Dendritic cell treated with granulocyte-macrophage colony-stimulating factor and Interleukin-4, amounts not matched to agents 40 ng/mL and 50 ng/mL, for 4 days (primary cell): ENCODE measurements around the gene GLIPR2.
"Not testable (repeated sequence)": the region's sequence is repeated elsewhere in the genome, so short reads cannot be mapped to it uniquely, and the experiment has no call there.

Experiments
- H3K27ac Mint-ChIP-seq: one replicate; pipeline ENCODE4 v1.8.0; 2022; ENCODE audit warnings: mild to moderate bottlenecking, mixed read lengths
- H3K27me3 Mint-ChIP-seq: one replicate; pipeline ENCODE4 v1.8.0; 2022; ENCODE audit warnings: mild to moderate bottlenecking, mixed read lengths
- H3K36me3 Mint-ChIP-seq: one replicate; pipeline ENCODE4 v1.8.0; 2022; ENCODE audit warnings: low read depth, mixed read lengths
- H3K4me1 Mint-ChIP-seq: one replicate; pipeline ENCODE4 v1.8.0; 2022; ENCODE audit warnings: low read depth, mixed read lengths
- H3K4me3 Mint-ChIP-seq: one replicate; pipeline ENCODE4 v1.8.0; 2022; ENCODE audit warnings: mild to moderate bottlenecking, moderate library complexity, mixed read lengths
- H3K9me3 Mint-ChIP-seq: one replicate; pipeline ENCODE4 v1.8.0; 2022; ENCODE audit warnings: mixed read lengths
- intact Hi-C: fragments of 100-400 bp; cut with micrococcal nuclease; formaldehyde crosslinking; loops from one replicate; pipeline ENCODE4 v1.15.0; 2022

Gene GLIPR2, protein sequence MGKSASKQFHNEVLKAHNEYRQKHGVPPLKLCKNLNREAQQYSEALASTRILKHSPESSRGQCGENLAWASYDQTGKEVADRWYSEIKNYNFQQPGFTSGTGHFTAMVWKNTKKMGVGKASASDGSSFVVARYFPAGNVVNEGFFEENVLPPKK

DNA sequence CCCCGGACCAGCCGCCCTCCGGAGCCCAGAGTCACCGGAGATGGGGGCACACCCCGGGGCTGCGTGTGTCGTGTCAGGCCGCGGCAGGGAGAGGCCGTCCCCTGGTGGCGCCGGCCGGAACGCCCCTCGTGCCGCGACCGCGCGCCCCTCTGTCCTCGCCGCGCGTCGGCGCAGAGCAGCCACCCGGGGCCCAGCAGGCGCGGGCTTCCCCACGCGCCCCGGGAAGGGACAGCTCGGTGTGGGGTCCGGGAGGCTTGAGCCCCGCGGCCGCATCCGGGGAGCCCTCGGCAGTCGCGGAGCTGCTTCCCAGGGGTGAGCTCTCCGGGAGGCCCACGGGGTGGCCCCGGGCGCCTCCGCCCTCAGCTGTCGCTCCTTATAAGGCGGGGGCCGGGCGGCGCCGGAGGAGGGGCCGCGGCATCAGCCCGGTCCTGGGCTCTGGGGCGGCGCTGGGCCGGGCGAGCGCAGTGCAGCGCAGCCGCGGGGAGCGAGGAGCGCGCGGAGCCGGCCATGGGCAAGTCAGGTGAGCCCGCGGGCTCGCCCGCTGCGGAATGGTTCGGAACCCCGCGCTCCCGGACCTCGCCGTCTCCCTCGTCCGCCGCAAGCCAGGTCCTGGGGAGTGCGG, at the start of gene GLIPR2:
Gene GLIPR2, plus strand, starts transcription at position 462 of the 622 bp plus-strand sequence. Its CDS starts 46 bp downstream, at position 508.
- peak within 1 kb of the TSS; percentile 98 for H3K4me3 Mint-ChIP-seq
- peaks cover 60% of the 10 kb centered on the region for H3K4me1 Mint-ChIP-seq
- no peaks in the 10 kb centered on the region for H3K9me3 Mint-ChIP-seq
- H3K27me3 Mint-ChIP-seq, result peaks cover 3% of the 10 kb centered on the region
- intact Hi-C loops, result loop anchor here (2.0 to 5.0 kb wide), 3 partner anchors 18 to 34 kb away; no protein-coding TSS in a partner anchor
- peak within 1 kb of the TSS; percentile 93 for H3K27ac Mint-ChIP-seq
- peaks cover 11% of the 10 kb centered on the region for H3K36me3 Mint-ChIP-seq

DNA sequence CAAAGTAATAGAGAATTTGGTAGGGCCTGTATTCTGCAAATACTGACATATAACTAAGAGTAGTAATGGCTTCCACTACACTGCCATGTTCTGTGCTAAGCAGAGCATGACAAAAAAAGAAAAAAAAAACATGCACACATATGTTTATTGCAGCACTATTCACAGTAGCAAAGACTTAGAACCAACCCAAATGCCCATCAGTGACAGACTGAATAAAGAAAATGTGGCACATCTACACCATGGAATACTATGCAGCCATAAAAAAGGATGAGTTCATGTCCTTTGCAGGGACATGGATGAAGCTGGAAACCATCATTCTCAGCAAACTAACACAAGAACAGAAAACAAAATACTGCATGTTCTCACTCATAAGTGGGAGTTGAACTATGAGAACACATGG, 49.5 kb upstream of the GLIPR2 start:
- intact Hi-C loops, H3K9me3 Mint-ChIP-seq, H3K4me3 Mint-ChIP-seq, H3K27me3 Mint-ChIP-seq, H3K36me3 Mint-ChIP-seq, H3K27ac Mint-ChIP-seq: not testable (repeated sequence)
- peaks cover 12% of the 10 kb centered on the region for H3K4me1 Mint-ChIP-seq

DNA sequence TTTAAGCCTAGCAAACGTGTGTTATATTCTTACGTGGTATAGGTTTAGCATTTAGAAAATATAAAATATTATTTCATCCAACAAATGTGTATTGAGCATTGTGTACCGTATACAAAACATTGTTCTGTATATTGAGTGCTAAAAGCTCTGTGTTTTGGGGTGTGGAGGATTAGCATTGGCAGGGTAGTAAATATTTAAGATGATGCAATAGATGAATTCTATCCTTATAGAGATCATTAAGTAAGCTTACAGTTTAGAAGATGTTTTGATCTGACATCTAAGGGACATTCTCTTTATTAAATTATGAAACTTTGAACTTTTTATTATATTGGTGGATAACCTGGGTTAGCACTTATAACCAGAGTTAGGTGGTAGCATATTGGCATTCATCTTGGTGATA, 48.5 kb upstream of the GLIPR2 start:
- H3K4me3 Mint-ChIP-seq, result no peak overlapping the region
- H3K4me1 Mint-ChIP-seq, result peaks cover 18% of the 10 kb centered on the region
- intact Hi-C loops, result no loop called here
- H3K27ac Mint-ChIP-seq, result no peak overlapping the region
- no peaks in the 10 kb centered on the region for H3K9me3 Mint-ChIP-seq
- H3K27me3 Mint-ChIP-seq, result no peaks in the 10 kb centered on the region
- H3K36me3 Mint-ChIP-seq, result no peaks in the 10 kb centered on the region

DNA sequence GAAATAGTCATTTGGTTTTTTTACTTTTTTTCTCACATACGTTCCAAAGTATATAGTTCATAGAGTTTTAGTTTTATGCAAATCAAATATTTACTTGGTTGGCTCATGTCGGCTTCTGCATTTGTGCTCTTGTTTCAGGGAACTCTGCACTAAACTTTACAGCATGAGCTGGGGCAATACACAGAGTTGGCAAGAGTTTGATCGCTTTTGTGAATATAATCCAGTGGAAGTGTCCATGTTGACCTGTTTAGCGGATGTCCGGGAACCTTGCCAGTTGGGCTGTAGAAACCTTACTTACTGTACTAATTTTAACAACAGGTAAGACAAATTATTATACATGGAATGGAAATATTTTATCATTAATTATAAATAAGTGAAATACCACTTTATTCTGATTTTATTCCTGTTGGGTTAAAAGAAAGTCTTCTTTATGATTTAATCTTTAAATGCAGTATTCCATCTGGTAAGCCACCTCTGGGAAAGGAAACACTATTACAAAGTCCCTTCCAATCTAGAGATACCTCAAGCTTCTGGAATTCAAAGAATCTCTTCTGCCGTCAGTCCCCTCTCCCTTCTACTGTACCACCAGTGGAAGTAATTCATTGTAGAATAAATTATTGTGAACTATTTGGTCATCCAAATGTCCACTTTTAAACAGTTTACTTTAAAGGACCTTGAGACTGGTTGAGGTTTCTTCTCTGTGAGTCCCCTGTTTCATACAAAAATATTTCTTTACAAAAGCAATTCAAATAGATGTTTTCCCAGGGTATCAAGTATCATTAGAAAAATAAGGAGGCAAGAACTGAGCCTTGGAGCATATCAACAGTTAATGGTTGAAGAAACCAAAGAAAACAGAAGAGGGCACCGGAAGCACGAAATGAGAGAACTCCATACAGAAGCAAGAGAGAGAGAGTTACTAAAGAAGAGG, 45.2 kb upstream of the GLIPR2 start:
- Mint-ChIP-seq H3K4me3 (no peak overlapping the region), H3K4me1 (peaks cover 20% of the 10 kb centered on the region), H3K27me3 (no peaks in the 10 kb centered on the region), H3K27ac (no peak overlapping the region), H3K36me3 (no peaks in the 10 kb centered on the region), H3K9me3 (no peaks in the 10 kb centered on the region)
- intact Hi-C loops, result no loop called here

DNA sequence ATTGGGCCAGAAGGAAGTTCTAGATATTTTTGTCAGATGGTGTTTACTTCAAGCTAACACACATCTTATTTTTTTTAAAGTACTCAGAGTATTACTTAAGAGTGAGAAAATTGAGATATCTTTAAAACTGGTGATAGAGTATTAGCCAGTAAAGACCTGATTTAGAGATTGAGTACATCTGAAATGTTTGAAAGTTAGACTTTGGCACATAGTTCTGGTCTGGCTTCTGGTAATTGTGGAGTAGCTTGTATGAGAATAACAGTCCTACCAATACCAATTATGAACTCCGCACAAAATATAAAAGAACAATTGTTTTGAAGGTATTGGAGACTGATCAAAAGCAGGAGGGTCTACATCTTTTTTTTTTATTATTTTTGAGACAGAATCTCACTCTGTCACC, 44.5 kb upstream of the GLIPR2 start:
- peaks cover 20% of the 10 kb centered on the region for H3K4me1 Mint-ChIP-seq
- H3K9me3 Mint-ChIP-seq, result no peaks in the 10 kb centered on the region
- intact Hi-C loops, result no loop called here
- H3K27me3 Mint-ChIP-seq, result no peaks in the 10 kb centered on the region
- H3K4me3 Mint-ChIP-seq, result no peak overlapping the region
- no peaks in the 10 kb centered on the region for H3K36me3 Mint-ChIP-seq
- peak overlapping the region; percentile 87 for H3K27ac Mint-ChIP-seq

DNA sequence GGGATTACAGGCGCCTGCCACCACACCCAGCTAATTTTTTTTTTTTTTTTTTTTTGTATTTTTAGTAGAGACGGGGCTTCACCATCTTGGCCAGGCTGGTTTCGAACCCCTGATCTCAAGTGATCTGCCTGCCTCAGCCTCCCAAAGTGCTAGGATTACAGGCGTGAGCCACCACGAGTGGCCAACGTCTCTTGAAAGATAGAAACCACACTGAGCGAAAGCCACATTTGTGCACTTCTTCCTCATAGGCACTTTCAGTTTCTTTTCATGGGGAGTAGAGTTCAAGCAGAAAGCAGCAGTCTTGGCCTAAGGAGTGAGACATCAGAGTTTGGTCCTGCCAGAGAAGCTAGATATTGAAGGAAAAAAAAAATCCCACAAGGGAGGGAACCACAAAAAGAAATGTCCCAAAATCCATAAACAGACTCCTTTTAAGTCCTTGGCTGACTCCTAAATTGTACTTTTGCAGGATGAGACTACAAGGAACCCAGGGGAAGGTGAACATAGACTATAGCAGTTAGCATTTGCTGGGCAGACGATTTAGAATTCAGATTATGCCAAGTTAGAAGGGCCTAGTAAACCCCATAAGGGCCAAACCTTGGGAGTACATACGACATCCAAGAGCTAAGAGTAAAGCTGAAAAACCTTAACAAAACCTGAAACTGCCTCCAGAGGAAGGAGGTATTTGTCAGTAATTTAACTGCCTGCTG, 43.9 kb upstream of the GLIPR2 start:
- Mint-ChIP-seq H3K36me3 (no peaks in the 10 kb centered on the region), H3K27ac (peak overlapping the region; percentile 87), H3K4me1 (peaks cover 20% of the 10 kb centered on the region), H3K27me3 (no peaks in the 10 kb centered on the region), H3K4me3 (peak overlapping the region; percentile 26), H3K9me3 (no peaks in the 10 kb centered on the region)
- intact Hi-C loops, result no loop called here

DNA sequence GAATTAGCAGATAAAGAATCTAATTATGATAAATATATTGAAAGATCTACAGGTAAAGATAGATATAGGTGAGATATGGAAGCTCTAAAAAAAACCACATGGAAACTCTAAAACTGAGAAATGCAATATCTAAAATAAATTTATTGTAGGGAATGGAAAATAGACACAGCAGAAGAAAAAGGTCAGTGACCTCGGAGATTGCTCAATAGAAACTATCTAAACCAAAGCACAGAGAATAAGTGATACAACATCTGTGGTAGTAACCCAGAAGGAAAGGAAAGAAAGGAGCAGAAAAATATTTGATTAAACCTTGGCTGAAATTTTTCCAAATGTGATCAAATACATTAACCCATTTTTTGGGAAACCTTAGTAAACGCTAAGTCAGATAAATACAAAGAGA, 43.1 kb upstream of the GLIPR2 start:
- H3K9me3 Mint-ChIP-seq, result no peaks in the 10 kb centered on the region
- intact Hi-C loops, result no loop called here
- H3K4me1 Mint-ChIP-seq, result peaks cover 20% of the 10 kb centered on the region
- no peaks in the 10 kb centered on the region for H3K27me3 Mint-ChIP-seq
- H3K27ac Mint-ChIP-seq, result peak overlapping the region; percentile 87
- H3K4me3 Mint-ChIP-seq, result no peak overlapping the region
- H3K36me3 Mint-ChIP-seq, result no peaks in the 10 kb centered on the region

DNA sequence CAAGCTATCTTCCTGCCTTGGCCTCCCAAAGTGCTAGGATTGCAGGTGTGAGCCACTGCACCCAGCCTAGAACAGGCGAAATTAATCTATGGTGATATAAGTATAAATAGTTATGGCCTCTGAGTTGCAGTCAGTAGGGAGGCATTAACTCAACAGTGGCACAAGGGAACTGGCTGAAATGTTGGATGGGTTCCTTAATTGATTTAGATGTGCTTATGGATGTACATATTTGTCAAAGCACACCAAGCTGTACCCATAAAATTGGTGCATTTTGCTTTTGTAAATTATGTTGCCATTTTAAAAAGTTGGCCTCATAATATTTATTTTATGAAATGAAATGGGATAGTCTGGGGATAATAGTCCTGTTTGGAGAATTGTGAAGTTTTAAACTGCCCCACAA, 36.8 kb upstream of the GLIPR2 start:
- Mint-ChIP-seq H3K27ac (no peak overlapping the region), H3K9me3 (no peaks in the 10 kb centered on the region), H3K4me1 (peaks cover 8% of the 10 kb centered on the region), H3K36me3 (no peaks in the 10 kb centered on the region), H3K4me3 (no peak overlapping the region), H3K27me3 (no peaks in the 10 kb centered on the region)
- intact Hi-C loops, result loop anchor here (5.0 kb wide), 1 partner anchor 38 kb away; the partner anchor contains the start of gene GLIPR2

DNA sequence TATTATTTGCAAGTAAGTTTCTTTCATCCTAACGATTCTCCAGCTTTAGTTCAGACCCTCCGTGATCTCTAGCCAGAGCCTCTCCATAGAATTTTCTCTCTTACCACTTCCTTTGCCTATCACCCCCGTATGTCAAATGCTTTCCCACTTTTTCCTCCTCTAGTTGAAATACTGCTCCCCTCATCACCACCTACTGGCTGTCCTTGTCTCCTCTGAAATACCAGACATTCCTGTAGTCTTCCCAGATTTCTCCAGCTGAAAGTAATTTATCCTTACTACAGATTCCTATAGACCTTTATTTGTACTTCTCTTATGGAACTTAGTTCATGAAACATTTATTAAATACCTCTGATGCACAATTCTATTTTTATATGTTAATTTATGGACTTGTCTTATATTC, 36.0 kb upstream of the GLIPR2 start:
- intact Hi-C loops, result loop anchor here (5.0 kb wide), 1 partner anchor 37 kb away; the partner anchor contains the start of gene GLIPR2
- H3K27ac Mint-ChIP-seq, result no peak overlapping the region
- no peaks in the 10 kb centered on the region for H3K27me3 Mint-ChIP-seq
- H3K9me3 Mint-ChIP-seq, result no peaks in the 10 kb centered on the region
- no peaks in the 10 kb centered on the region for H3K36me3 Mint-ChIP-seq
- no peak overlapping the region for H3K4me3 Mint-ChIP-seq
- H3K4me1 Mint-ChIP-seq, result peaks cover 8% of the 10 kb centered on the region

DNA sequence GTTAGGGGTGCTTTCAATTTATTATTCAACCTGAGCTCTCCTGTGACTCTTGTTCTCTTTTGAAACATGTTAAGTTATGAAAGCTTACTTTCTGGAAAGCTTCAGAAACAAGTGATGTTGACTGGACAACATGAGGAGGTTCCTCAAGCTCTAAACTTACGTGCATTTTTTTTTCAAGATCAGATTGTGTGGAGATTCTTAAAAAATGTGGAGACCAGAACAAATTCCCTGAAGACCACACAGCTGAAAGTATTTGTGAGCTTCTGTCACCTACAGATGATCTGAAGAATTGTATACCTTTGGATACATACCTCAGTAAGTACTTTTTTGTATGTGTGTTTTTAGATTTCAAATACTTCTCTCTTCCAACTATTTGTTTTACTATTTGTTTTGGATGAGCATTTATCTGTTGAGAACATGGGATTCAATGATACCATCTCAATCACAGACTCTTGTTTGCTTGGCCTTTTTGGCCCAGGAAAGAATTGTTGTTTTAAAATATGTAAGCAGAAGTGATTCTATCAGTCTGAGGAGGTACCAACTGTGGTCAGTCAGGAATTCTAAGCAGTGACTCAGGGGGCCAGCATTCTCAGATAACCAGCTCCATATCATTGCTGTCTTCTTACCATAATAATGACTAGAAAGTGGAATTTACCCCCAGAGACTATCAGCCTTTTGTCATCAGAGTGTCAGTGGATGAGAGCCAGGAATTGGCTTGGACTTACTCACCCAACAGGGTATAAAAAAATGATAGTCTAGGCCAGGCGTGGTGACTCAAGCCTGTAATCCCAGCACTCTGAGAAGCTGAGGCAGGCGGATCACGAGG, 34.4 kb upstream of the GLIPR2 start:
- intact Hi-C loops, result loop anchor here (2.0 to 5.0 kb wide), 2 partner anchors 35 to 57 kb away; partner anchors contain the start of gene GLIPR2

DNA sequence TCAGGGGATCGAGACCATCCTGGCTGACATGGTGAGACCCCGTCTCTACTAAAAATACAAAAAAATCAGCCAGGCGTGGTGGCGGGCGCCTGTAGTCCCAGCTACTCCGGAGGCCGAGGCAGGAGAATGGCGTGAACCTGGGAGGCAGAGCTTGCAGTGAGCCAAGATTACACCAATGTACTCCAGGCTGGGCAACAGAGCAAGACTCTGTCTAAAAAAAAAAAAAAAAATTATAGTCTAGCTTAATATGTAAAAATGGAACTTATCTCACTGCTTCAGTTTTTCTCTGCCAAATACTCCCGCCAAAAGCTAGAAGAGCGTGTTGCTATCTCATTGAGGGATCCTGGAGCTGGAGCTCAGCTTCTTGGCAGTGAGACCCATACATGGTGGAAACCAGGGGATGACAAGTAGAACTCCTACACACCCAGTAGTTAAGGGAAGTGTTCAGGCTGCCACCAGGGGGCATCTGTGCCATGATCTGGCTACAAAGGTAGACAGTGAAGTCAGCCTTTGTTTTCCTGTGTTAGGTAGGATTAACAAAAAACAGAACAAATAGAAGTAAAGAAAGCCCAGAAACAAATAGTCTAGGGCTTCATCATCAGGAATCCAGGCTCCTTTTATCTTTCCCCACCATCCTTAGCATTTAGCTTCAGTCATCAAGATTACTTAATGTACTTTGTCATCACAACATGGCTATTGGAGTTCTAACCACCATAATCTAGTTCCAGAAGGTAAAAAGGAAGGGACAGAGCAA, 33.6 kb upstream of the GLIPR2 start:
- Mint-ChIP-seq H3K4me3 (no peak overlapping the region), H3K27me3 (no peaks in the 10 kb centered on the region), H3K4me1 (peaks cover 8% of the 10 kb centered on the region), H3K36me3 (no peaks in the 10 kb centered on the region), H3K9me3 (no peaks in the 10 kb centered on the region), H3K27ac (peak overlapping the region; percentile 43)
- intact Hi-C loops, result loop anchor here (1.0 to 5.0 kb wide), 3 partner anchors 34 to 63 kb away; partner anchors contain the start of gene GLIPR2

More for the DNA sequence above, 34.4 kb upstream of the GLIPR2 start:
- Mint-ChIP-seq H3K9me3 (no peaks in the 10 kb centered on the region), H3K4me1 (peaks cover 8% of the 10 kb centered on the region), H3K4me3 (no peak overlapping the region), H3K27ac (no peak overlapping the region), H3K36me3 (no peaks in the 10 kb centered on the region), H3K27me3 (no peaks in the 10 kb centered on the region)

DNA sequence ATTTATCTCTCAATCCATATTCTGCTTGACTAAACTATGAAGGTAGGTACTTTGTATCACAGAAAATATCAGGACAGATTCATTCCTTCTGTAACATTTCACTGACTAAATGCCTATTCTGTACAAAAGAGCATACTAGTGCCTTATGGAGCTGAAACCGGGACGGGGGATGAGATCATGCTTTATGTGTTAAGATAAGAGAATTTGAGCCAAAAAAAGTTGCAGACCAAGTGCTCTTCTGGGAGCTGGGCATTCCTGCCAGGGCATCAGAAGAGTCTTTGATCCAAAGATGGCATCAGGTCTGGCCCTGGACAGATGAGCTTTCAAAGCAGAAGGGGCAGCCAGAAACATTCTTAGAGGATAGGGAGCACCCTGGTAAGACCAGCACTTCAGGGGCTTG, 27.5 kb upstream of the GLIPR2 start:
- no peaks in the 10 kb centered on the region for H3K27me3 Mint-ChIP-seq
- peaks cover 10% of the 10 kb centered on the region for H3K4me1 Mint-ChIP-seq
- H3K27ac Mint-ChIP-seq, result no peak overlapping the region
- H3K9me3 Mint-ChIP-seq, result no peaks in the 10 kb centered on the region
- H3K4me3 Mint-ChIP-seq, result no peak overlapping the region
- intact Hi-C loops, result no loop called here
- H3K36me3 Mint-ChIP-seq, result no peaks in the 10 kb centered on the region
